GM19025 (cell line): ENCODE measurements around the gene CHRNB2.

Experiments
- ATAC-seq: cut with Tn5 transposase; IDR thresholded peaks from one replicate; pipeline ENCODE4 v1.9.1; 2021; ENCODE audit warnings: mild to moderate bottlenecking, low read depth, moderate library complexity; ENCODE audit not compliant: unreplicated experiment

The CHRNB2 gene

DNA sequence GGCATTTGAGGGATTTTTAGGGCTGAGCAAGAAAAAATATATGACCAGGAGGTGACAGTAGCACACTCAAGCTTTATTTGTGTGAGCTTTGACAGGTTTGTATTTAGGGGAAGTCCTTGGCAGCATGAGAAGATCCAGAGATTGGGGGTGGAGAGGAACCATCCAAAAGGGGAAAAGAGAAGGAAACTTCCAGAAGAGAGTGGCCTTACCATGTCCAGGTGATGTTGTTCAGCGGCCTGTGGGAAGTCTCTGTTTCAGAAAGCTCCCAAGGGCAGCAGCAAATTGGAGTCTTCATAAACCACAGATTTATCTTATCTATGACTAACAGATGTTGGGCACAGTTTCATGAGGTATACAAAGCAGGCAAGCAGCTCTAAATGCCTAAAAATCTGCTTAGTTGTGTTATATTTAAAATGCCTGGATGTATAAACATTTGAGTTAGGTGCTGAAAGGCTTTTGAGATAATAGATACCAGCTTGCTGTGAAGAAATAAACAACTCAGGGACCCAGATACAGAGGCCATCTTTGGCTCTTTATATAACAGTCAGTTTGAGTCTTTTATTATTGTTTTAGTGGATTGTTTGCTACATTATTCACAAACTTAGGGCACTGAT lies 61.6 kb downstream of the CHRNB2 start:
- no peak for ATAC-seq
